Chondrocyte (in vitro differentiated cells): ENCODE results near the gene PTPRG. TPM values are rescaled to one million over a fixed set of nuclear protein-coding genes. Genes with fewer than 3 reads are reported as not detected.

ENCODE experiments used
- DNase-seq: peaks from one replicate; pipeline ENCODE4 v3.0.0; 2021; ENCODE audit warnings: mixed read lengths, low spot score
- H3K27ac Mint-ChIP-seq: one replicate; pipeline ENCODE4 v1.8.0; 2021; ENCODE audit warnings: mild to moderate bottlenecking, moderate library complexity, mixed read lengths; ENCODE audit not compliant: unreplicated experiment
- H3K27me3 Mint-ChIP-seq: 2 replicates; pipeline ENCODE4 v1.8.0; 2021; ENCODE audit warnings: low read depth, mixed read lengths
- H3K36me3 Mint-ChIP-seq: 2 replicates; pipeline ENCODE4 v1.8.0; 2021; ENCODE audit warnings: low read depth, mixed read lengths
- H3K4me1 Mint-ChIP-seq: 2 replicates; pipeline ENCODE4 v1.8.0; 2021; ENCODE audit warnings: low read depth, mild to moderate bottlenecking, mixed read lengths
- H3K4me3 Mint-ChIP-seq: one replicate; pipeline ENCODE4 v1.8.0; 2021; ENCODE audit warnings: mild to moderate bottlenecking, moderate library complexity, mixed read lengths; ENCODE audit not compliant: unreplicated experiment
- H3K9me3 Mint-ChIP-seq: 2 replicates; pipeline ENCODE4 v1.8.0; 2021; ENCODE audit warnings: low read depth, mixed read lengths
- total RNA-seq: library from RNA; stranded (reverse); gene quantifications from 3 replicates; pipeline ENCODE4 v1.2.1, GENCODE V29; 2021
- TF ChIP-seq, protein P1 (sequence below): fragments of 200-600 bp; sonication (generic); IDR thresholded peaks from 2 replicates; pipeline ENCODE4 v1.5.0; 2021; ENCODE audit warnings: antibody characterized with exemption, mild to moderate bottlenecking, moderate library complexity

The PTPRG gene
- total RNA-seq, 1 donor from 2014 or later: 45.5 TPM

DNA sequence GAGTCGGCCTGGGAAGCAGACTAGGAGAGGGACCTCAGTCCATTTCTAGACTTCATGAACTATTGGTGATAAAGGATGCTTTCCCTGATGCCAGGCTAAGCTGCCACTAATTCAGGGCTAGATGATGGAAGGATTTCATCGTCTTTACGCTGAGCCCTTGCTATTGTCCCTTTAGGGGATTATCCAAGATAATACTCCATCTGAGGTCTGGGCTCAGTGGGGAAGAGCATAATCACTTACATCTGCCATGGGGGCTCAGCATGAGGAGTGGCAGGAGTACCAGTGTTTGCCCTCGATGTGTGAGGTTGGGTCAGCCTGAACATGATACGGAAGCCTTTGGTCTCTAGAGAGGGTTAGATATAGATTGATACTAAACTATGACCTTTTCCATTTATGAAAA lies 47.3 kb downstream of the PTPRG start:
- Mint-ChIP-seq H3K4me1 (peaks cover 8% of the 10 kb centered on the region), H3K9me3 (no peaks in the 10 kb centered on the region), H3K36me3 (peaks cover 6% of the 10 kb centered on the region), H3K27me3 (peaks cover 13% of the 10 kb centered on the region), H3K27ac (no peak overlapping the region), H3K4me3 (no peak overlapping the region)
- TF ChIP-seq, protein P1, sequence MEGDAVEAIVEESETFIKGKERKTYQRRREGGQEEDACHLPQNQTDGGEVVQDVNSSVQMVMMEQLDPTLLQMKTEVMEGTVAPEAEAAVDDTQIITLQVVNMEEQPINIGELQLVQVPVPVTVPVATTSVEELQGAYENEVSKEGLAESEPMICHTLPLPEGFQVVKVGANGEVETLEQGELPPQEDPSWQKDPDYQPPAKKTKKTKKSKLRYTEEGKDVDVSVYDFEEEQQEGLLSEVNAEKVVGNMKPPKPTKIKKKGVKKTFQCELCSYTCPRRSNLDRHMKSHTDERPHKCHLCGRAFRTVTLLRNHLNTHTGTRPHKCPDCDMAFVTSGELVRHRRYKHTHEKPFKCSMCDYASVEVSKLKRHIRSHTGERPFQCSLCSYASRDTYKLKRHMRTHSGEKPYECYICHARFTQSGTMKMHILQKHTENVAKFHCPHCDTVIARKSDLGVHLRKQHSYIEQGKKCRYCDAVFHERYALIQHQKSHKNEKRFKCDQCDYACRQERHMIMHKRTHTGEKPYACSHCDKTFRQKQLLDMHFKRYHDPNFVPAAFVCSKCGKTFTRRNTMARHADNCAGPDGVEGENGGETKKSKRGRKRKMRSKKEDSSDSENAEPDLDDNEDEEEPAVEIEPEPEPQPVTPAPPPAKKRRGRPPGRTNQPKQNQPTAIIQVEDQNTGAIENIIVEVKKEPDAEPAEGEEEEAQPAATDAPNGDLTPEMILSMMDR: no peak
- no peak for DNase-seq

DNA sequence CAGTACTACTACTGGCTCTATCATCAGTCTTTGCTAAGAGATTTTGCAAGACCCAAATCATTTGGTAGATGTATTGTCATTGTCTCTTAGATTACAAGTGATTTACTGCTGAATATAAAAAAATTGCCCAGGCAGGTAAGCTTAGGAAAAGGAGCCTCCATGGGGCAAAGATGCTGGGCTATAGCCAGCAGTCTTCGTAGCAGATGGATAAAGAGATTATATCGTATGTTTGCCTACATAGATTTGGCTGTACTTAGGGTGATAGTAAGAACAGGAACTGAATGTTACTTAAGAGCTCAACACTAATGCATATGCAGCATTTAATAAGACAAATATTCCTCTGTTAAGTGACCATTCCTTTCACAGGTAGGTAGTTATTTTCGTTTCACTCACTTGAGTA lies 48.9 kb downstream of the PTPRG start:
- H3K36me3 Mint-ChIP-seq: peaks cover 6% of the 10 kb centered on the region
- H3K9me3 Mint-ChIP-seq: no peaks in the 10 kb centered on the region
- peaks cover 8% of the 10 kb centered on the region for H3K4me1 Mint-ChIP-seq
- TF ChIP-seq, protein P1: no peak
- H3K27me3 Mint-ChIP-seq: peaks cover 13% of the 10 kb centered on the region
- H3K27ac Mint-ChIP-seq: no peak overlapping the region
- no peak for DNase-seq
- no peak overlapping the region for H3K4me3 Mint-ChIP-seq

DNA sequence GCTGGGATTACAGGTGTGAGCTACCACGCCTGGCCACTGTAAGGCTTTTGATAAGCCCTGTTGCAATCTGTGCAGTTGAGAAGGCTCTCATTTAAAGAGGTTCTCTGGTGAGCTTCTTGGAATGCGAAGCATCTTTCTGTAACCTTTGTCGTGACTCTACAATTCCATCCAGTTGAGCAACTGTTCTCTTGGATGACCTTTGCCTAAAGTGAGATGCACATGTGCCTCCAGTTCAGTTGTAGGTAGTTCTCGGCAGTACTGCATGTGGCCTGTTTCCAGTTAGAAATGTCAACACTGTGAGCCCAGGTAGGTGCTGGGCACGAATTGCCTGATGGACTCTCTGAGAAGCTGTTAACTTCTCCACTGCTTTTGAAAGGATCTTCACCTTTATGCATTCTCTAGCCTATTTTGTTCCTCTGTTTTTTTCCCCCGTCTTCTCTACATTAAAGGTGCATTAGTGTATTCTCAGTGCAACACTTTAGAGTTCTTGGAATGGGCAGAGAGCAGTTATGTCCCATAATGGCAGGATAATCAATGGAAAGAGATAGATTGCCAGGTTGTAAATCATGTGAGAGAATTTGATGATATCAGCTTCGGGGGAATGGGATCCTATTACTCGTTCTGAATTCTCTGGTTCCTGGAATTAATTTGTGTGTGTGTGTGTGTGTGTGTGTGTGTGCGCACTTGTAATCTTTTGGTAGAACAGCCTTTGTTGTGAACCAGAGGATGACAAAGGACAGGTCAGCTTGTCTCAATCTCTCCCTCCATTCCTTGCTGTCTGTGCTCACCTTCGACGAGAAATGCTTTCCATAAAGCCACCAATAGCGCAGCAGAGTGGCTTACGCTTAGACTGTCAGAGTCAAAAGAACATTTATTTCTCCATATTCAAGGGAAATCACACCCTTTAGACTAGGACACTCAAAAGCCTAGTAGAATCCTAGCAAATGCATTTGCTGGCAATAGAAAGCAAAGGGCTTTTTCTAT lies 51.1 kb downstream of the PTPRG start:
- no peak for DNase-seq
- H3K27me3 Mint-ChIP-seq: peaks cover 13% of the 10 kb centered on the region
- H3K9me3 Mint-ChIP-seq: no peaks in the 10 kb centered on the region
- no peak overlapping the region for H3K27ac Mint-ChIP-seq
- TF ChIP-seq, protein P1: no peak
- H3K4me3 Mint-ChIP-seq: no peak overlapping the region
- peaks cover 17% of the 10 kb centered on the region for H3K4me1 Mint-ChIP-seq
- peaks cover 5% of the 10 kb centered on the region for H3K36me3 Mint-ChIP-seq

DNA sequence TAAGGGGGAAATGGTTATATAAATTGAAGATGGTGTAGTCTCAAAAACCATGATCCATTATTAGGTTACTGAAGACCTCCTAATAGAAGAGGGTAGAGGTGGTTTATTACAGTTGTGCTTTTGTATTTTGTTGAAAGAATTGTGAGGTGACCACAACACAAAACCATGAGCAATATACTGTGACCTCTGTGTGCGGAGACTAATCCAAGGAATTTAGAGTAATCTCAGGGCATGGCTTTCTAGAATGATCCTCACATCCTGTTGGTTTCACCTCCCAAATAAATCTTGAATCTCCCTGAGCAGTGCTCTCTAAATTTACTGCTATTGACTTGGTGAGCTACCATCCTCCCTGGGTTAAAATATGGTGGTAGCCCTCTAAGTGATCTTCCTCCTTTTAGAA lies 52.3 kb downstream of the PTPRG start:
- Mint-ChIP-seq H3K4me1 (peaks cover 17% of the 10 kb centered on the region), H3K4me3 (no peak overlapping the region), H3K27me3 (peaks cover 10% of the 10 kb centered on the region), H3K36me3 (peaks cover 5% of the 10 kb centered on the region), H3K27ac (no peak overlapping the region), H3K9me3 (no peaks in the 10 kb centered on the region)
- TF ChIP-seq, protein P1: no peak
- DNase-seq: no peak

DNA sequence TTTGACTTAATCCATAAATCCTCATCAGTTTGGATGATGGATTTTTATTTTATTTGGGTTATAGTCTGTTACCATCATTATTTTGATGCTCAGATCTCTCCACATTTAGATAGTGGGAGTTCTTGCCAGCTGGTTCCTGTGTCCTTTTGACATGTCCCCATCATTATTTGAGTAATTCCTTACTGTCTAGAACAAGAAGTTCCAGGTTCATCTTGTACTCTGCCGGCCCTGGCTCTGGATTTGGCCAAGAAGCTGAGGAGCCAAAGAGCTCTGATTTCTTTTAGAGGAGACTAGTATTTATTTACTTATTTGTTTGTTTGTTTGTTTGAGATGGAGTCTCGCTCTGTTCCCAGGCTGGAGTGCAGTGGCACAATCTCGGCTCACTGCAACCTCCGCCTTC lies 54.3 kb downstream of the PTPRG start:
- Mint-ChIP-seq H3K27me3 (peaks cover 7% of the 10 kb centered on the region), H3K4me3 (no peak overlapping the region), H3K9me3 (no peaks in the 10 kb centered on the region), H3K4me1 (peaks cover 17% of the 10 kb centered on the region), H3K36me3 (peaks cover 5% of the 10 kb centered on the region), H3K27ac (no peak overlapping the region)
- no peak for DNase-seq
- TF ChIP-seq, protein P1: no peak
